Measurements from ENCODE around the gene SUN1.

Gene SUN1

DNA sequence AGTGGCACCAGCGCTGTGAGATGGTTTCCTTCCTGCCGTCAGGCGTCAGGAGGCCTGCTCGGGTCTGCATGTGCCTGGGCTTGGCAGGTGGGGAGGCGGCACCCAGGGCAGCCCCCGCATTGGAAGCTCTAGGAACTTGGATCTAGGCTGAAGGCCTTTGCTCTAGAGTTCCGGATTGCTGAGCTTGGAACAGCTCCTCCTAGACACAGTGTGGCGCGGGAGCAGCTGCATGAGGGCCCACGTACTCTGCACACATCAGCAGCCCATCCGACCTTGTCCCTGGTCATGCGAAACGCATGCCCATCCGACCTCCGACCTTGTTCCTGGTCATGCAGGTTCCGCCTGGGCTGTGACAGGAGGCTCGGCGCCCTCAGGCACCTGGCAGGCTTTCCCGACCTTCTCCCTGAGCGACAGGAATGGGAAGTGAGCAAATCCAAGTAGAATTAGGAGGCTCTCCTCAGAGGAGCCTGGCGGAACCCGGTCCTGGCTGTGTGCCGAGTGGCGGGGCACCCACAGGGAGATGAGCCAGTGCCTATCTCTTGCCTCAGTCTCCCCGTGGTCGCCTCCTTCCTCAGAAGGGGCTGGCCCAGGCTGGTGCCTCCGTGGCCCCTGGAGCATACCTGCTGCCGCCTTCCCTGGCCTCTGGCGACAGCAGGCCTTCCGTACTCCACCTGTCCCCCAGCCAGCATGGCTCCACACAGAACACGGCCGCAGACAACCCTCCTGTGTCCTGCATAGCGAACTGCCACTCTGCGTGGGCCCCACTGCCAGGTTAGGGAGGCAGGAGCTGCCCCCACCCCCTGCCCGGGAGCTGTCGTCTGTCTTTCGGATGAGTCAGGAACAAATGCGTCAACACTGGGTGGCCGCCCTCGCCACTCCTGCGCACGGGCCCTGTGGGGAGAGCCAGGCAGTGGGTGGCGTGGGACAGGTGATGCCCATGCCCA is 56.1 kb downstream of the SUN1 start:
- no peak overlapping the region for H3K4me3 ChIP-seq (ENCODE audit: low read depth, low read length)
- no peaks in the 10 kb centered on the region for H3K9me3 ChIP-seq (ENCODE audit: control insufficient read depth, insufficient read depth, low read depth, low read length)
- no peak overlapping the region for H3K27ac ChIP-seq (ENCODE audit: low read depth, low read length)
- peaks cover 66% of the 10 kb centered on the region for H3K36me3 ChIP-seq (ENCODE audit: control insufficient read depth, insufficient read depth, low read length)
- H3K9ac ChIP-seq (ENCODE audit: low read length), result no peak overlapping the region
- H3K4me1 ChIP-seq (ENCODE audit: control insufficient read depth, insufficient read depth, low read length), result no peaks in the 10 kb centered on the region
- no peaks in the 10 kb centered on the region for H3K27me3 ChIP-seq (ENCODE audit: control insufficient read depth, insufficient read depth, low read length)

DNA sequence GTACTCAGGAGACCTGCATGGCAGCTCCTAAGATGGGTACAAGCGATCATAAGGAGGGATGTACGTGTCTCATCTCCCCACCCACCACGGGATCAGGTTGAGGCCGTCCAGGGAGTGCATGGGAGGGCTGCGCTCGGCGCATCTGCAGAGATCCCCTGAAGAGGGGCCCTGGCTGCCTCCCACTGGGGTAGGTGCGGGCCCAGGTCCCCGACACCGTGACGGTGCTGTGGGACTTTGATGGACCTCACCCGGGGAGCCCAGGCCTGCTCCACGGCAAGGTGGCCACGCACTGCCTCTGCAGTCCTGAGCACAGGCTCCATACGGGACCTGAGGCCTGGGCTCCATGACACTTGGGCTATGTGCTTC is 56.7 kb downstream of the SUN1 start:
- Histone ChIP-seq H3K9me3 (ENCODE audit: control insufficient read depth, insufficient read depth, low read depth, low read length) (no peaks in the 10 kb centered on the region), H3K4me1 (ENCODE audit: control insufficient read depth, insufficient read depth, low read length) (no peaks in the 10 kb centered on the region), H3K27ac (ENCODE audit: low read depth, low read length) (peak overlapping the region; percentile 63; the same call in 1 of the 2 replicates), H3K4me3 (ENCODE audit: low read depth, low read length) (no peak overlapping the region), H3K9ac (ENCODE audit: low read length) (no peak overlapping the region), H3K36me3 (ENCODE audit: control insufficient read depth, insufficient read depth, low read length) (peaks cover 73% of the 10 kb centered on the region), H3K27me3 (ENCODE audit: control insufficient read depth, insufficient read depth, low read length) (no peaks in the 10 kb centered on the region)

DNA sequence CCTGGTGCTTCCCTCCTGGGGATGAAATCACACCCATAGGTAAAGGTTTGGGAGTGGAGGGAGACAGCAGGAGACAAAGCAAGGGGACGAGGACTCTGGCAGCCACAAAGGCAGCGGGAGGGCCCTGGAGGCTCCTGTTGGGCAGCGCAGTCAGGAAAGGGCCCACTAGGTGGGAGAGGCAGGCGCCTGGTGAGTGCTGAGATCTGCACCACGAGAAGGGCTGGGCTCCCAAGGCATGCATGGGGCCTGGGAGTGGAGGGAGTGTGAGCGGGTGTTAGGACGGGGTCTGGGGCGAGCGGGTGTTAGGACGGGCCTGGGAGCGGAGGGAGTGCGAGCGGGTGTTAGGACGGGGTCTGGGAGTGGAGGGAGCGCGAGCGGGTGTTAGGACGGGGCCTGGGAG is 57.1 kb downstream of the SUN1 start:
- Histone ChIP-seq H3K4me3 (ENCODE audit: low read depth, low read length) (no peak overlapping the region), H3K9ac (ENCODE audit: low read length) (peak overlapping the region; percentile 26), H3K36me3 (ENCODE audit: control insufficient read depth, insufficient read depth, low read length) (peaks cover 77% of the 10 kb centered on the region)

DNA sequence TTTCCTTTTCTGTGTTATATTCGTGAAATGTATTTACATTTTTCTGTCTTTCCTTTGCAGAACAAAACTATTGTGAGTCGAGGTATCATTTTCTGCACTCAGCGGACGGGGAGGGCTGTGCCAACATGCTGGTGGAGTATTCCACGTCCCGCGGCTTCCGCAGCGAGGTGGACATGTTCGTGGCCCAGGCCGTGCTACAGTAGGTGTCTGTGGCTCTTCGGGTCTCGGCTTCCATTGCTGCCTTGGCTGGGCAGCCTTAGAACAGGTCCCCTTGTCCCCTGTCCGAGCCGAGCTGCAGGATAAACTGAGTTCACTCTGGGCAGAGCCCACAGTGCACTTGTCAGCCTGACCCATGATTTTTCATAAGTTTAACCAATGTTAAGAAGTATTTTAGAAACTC is 58.6 kb downstream of the SUN1 start:
- Histone ChIP-seq H3K27ac (ENCODE audit: low read depth, low read length) (no peak overlapping the region), H3K4me3 (ENCODE audit: low read depth, low read length) (no peak overlapping the region), H3K36me3 (ENCODE audit: control insufficient read depth, insufficient read depth, low read length) (peaks cover 91% of the 10 kb centered on the region), H3K27me3 (ENCODE audit: control insufficient read depth, insufficient read depth, low read length) (no peaks in the 10 kb centered on the region), H3K4me1 (ENCODE audit: control insufficient read depth, insufficient read depth, low read length) (no peaks in the 10 kb centered on the region), H3K9me3 (ENCODE audit: control insufficient read depth, insufficient read depth, low read depth, low read length) (no peaks in the 10 kb centered on the region), H3K9ac (ENCODE audit: low read length) (no peak overlapping the region)

More for the DNA sequence above, 57.1 kb downstream of the SUN1 start:
- Histone ChIP-seq H3K27ac (ENCODE audit: low read depth, low read length) (peak overlapping the region; percentile 63; the same call in 1 of the 2 replicates), H3K9me3 (ENCODE audit: control insufficient read depth, insufficient read depth, low read depth, low read length) (no peaks in the 10 kb centered on the region), H3K27me3 (ENCODE audit: control insufficient read depth, insufficient read depth, low read length) (no peaks in the 10 kb centered on the region), H3K4me1 (ENCODE audit: control insufficient read depth, insufficient read depth, low read length) (no peaks in the 10 kb centered on the region)

DNA sequence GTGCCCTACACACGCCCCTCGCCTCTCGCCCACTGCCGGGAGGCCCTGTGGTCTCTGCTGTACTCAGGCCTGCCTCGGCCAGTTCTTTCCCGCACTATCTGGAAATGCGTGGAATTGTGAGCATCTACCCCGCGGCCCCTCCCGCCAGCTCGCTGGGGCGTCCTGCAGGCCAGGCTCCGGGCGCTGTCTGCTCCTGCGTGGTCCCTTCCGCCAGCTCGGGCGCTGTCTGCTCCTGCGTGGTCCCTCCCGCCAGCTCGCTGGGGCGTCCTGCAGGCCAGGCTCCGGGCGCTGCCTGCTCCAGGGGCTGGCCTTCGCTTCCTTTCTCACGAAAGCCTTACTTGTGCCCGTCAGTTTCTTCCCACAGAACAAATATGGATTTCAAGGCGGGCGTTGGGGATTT is 59.0 kb downstream of the SUN1 start:
- H3K9ac ChIP-seq (ENCODE audit: low read length), result no peak overlapping the region
- H3K27ac ChIP-seq (ENCODE audit: low read depth, low read length), result no peak overlapping the region
- no peak overlapping the region for H3K4me3 ChIP-seq (ENCODE audit: low read depth, low read length)
- no peaks in the 10 kb centered on the region for H3K9me3 ChIP-seq (ENCODE audit: control insufficient read depth, insufficient read depth, low read depth, low read length)
- H3K4me1 ChIP-seq (ENCODE audit: control insufficient read depth, insufficient read depth, low read length), result no peaks in the 10 kb centered on the region
- no peaks in the 10 kb centered on the region for H3K27me3 ChIP-seq (ENCODE audit: control insufficient read depth, insufficient read depth, low read length)
- H3K36me3 ChIP-seq (ENCODE audit: control insufficient read depth, insufficient read depth, low read length), result peaks cover 91% of the 10 kb centered on the region

DNA sequence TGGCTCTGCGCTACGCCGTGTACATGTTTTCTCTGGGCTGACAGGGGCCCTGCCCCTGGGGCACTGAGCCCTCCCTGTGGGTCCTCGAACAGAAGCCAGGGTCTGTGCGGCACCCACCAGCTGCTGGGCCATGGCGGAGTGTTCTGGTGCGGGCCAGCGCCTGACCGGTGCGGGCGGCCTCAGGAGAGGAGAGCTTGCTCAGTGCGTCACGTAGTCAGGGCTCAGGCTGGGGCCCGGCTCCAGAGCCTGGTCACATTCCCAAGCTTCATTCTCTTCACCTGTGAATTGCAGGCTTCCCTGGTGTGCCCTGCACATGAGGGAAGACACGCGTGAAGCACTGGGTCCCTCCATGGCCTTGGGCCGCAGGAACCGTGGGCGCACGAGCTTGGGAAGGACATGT is 59.5 kb downstream of the SUN1 start:
- Histone ChIP-seq H3K9ac (ENCODE audit: low read length) (no peak overlapping the region), H3K27ac (ENCODE audit: low read depth, low read length) (no peak overlapping the region; the same call in 1 of the 2 replicates), H3K27me3 (ENCODE audit: control insufficient read depth, insufficient read depth, low read length) (no peaks in the 10 kb centered on the region), H3K4me3 (ENCODE audit: low read depth, low read length) (no peak overlapping the region), H3K36me3 (ENCODE audit: control insufficient read depth, insufficient read depth, low read length) (peaks cover 91% of the 10 kb centered on the region), H3K4me1 (ENCODE audit: control insufficient read depth, insufficient read depth, low read length) (no peaks in the 10 kb centered on the region), H3K9me3 (ENCODE audit: control insufficient read depth, insufficient read depth, low read depth, low read length) (no peaks in the 10 kb centered on the region)

DNA sequence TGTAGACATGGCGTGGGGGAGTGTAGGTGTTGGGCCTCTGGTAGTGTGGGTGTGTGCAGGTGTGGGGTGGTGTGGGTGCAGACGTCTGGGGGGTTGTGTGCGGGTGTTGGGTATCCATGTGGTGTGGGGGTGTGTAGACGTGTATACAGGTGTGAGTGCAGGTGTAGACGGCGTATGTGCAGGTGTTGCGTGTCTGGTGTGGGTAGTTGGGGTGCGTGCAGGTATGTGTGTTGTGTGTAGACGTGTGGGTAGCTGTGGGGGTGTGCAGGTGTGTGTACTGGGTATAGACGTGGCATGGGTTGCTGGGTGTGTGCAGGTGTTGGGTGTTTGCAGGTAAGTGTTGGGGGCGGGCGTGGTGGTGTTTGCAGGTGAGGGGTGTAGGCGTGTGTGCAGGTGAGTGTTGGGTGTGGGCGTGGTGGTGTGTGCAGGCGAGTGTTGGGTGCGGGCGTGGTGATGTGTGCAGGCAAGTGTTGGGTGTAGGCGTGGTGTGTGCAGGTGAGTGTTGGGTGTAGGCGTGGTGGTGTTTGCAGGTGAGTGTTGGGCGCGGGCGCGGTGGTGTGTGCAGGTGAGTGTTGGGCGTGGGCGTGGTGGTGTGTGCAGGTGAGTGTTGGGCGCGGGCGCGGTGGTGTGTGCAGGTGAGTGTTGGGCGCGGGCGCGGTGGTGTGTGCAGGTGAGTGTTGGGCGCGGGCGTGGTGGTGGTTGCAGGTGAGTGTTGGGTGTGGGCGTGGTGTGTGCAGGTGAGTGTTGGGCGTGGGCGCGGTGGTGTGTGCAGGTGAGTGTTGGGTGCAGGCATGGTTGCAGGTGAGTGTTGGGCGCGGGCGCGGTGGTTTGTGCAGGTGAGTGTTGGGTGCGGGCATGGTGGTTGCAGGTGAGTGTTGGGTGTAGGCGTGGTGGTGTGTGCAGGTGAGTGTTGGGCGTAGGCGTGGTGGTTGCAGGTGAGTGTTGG is 60.6 kb downstream of the SUN1 start:
- Histone ChIP-seq H3K4me3 (ENCODE audit: low read depth, low read length) (no peak overlapping the region), H3K27me3 (ENCODE audit: control insufficient read depth, insufficient read depth, low read length) (no peaks in the 10 kb centered on the region), H3K27ac (ENCODE audit: low read depth, low read length) (no peak overlapping the region), H3K9me3 (ENCODE audit: control insufficient read depth, insufficient read depth, low read depth, low read length) (no peaks in the 10 kb centered on the region), H3K36me3 (ENCODE audit: control insufficient read depth, insufficient read depth, low read length) (peaks cover 89% of the 10 kb centered on the region), H3K4me1 (ENCODE audit: control insufficient read depth, insufficient read depth, low read length) (no peaks in the 10 kb centered on the region), H3K9ac (ENCODE audit: low read length) (no peak overlapping the region)

DNA sequence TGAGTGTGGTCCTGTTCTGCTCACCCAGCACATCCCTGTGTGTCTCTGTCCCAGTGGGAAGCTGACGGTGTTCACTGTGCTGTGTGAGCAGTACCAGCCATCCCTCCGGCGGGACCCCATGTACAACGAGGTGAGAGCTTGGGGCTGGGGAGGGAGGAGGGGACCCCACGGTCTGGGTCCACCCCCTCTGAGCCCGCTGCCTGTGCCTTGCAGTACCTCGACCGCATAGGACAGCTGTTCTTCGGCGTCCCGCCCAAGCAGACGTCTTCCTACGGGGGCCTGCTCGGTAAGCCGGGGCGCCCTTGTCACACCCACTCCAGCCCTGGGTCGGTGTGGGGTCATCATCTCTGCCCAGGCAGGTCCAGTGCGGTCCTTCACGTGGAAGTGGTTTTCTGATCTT is 61.4 kb downstream of the SUN1 start:
- Histone ChIP-seq H3K27me3 (ENCODE audit: control insufficient read depth, insufficient read depth, low read length) (no peaks in the 10 kb centered on the region), H3K36me3 (ENCODE audit: control insufficient read depth, insufficient read depth, low read length) (peaks cover 85% of the 10 kb centered on the region), H3K4me3 (ENCODE audit: low read depth, low read length) (no peak overlapping the region), H3K27ac (ENCODE audit: low read depth, low read length) (no peak overlapping the region), H3K4me1 (ENCODE audit: control insufficient read depth, insufficient read depth, low read length) (no peaks in the 10 kb centered on the region), H3K9ac (ENCODE audit: low read length) (no peak overlapping the region), H3K9me3 (ENCODE audit: control insufficient read depth, insufficient read depth, low read depth, low read length) (no peaks in the 10 kb centered on the region)

DNA sequence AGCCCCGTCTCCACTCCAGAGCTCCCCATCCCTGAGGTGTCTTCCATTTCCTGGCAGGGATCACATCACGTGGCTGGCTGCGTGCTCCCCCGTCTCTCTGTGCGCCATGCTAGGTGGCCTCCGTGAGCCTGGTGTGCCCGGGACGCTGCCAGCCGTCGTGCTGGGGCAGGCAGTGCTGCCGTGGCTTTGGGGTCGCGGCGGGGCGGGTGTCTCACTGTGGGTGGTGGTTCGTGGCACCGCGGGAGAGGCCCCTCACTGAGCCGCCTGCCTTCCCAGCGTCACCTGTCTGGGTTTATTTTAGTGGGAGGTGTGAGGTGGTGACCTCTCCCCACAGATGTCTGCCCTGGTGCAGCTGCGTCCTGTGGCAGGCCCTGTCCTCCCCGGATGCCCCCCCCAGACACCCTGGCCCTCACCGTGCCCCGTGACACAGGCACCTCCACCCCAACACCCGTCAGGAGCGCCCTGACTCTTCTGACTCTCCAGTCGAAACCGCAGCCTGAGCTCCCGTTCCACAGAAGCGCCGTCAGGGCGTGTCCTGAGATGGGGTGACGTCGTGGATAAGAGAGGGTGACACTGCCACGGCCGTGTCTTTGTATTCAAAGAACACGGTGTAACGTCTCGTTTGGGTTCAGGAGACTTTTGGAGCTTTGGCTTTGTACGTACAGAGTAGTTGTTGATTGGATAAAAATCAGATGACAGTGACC is 62.0 kb downstream of the SUN1 start:
- Histone ChIP-seq H3K4me1 (ENCODE audit: control insufficient read depth, insufficient read depth, low read length) (peaks cover 3% of the 10 kb centered on the region; the same call in 1 of the 2 replicates), H3K9ac (ENCODE audit: low read length) (no peak overlapping the region), H3K36me3 (ENCODE audit: control insufficient read depth, insufficient read depth, low read length) (peaks cover 79% of the 10 kb centered on the region), H3K27me3 (ENCODE audit: control insufficient read depth, insufficient read depth, low read length) (no peaks in the 10 kb centered on the region), H3K4me3 (ENCODE audit: low read depth, low read length) (no peak overlapping the region), H3K9me3 (ENCODE audit: control insufficient read depth, insufficient read depth, low read depth, low read length) (no peaks in the 10 kb centered on the region), H3K27ac (ENCODE audit: low read depth, low read length) (no peak overlapping the region)

DNA sequence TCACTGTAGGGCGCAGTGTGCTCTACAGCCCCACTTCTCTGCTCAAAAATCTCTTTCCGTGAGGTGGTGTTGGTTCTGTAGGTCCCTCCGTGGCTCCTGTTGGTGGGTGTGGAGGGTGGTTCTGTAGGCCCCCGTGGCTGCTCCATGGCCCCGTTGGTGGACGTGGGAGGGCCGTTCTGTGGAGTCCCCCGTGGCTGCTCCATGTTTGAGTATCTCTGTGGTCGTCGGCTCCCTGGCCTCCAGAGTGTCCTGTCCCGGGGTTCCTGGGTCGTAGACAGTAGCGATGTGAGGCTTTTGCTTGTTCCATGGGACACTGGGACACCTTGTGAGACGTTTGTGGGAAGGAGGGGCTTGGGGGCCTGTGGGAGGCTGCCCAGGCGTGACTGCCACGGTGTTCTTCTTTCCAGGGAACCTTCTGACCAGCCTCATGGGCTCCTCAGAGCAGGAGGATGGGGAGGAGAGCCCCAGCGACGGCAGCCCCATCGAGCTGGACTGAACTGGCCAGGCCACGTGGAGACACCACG is 62.7 kb downstream of the SUN1 start:
- Histone ChIP-seq H3K27ac (ENCODE audit: low read depth, low read length) (no peak overlapping the region), H3K4me3 (ENCODE audit: low read depth, low read length) (no peak overlapping the region), H3K27me3 (ENCODE audit: control insufficient read depth, insufficient read depth, low read length) (no peaks in the 10 kb centered on the region), H3K9me3 (ENCODE audit: control insufficient read depth, insufficient read depth, low read depth, low read length) (no peaks in the 10 kb centered on the region), H3K9ac (ENCODE audit: low read length) (no peak overlapping the region), H3K36me3 (ENCODE audit: control insufficient read depth, insufficient read depth, low read length) (peaks cover 79% of the 10 kb centered on the region), H3K4me1 (ENCODE audit: control insufficient read depth, insufficient read depth, low read length) (peaks cover 3% of the 10 kb centered on the region; the same call in 1 of the 2 replicates)
